PC-9 (cell line): ENCODE results near the gene NEDD9. TPM values are rescaled to one million over a fixed set of nuclear protein-coding genes. Genes with fewer than 3 reads are reported as not detected.

ENCODE experiments used
- BruUV-seq: library from RNA; stranded (reverse); fragments of 400-500 nt; replicated peaks from 2 replicates; lab custom pipeline; 2021; lab: Mats Ljungman, UMichigan
- CTCF ChIA-PET: fragments of 300-600 bp; sonication (Branson Sonifier 250); formaldehyde crosslinking; loops from one replicate; lab custom pipeline; 2022; ENCODE audit warnings: antibody characterized with exemption; lab: Charles Lee
- POLR2A ChIA-PET: fragments of 300-600 bp; sonication (Branson Sonifier 250); formaldehyde crosslinking; loops from one replicate; lab custom pipeline; 2022; ENCODE audit warnings: antibody characterized with exemption; ENCODE audit not compliant: unreplicated experiment; lab: Charles Lee
- DNase-seq, 2 experiments: peaks; one replicate each; pipeline versions ENCODE4 v3.0.0 to v3.0.0-alpha.2; 2015 to 2022; ENCODE audit warnings: mixed read lengths in 1 of 2
- H2AFZ ChIP-seq: fragments of 200-600 bp; sonication (generic); 2 replicates; pipeline ENCODE4 v1.8.1; 2017; ENCODE audit warnings: antibody characterized with exemption
- H3F3A ChIP-seq: fragments of 200-600 bp; sonication (generic); 2 replicates; pipeline ENCODE4 v1.8.1; 2017; ENCODE audit warnings: antibody characterized with exemption, mild to moderate bottlenecking, low read depth; ENCODE audit not compliant: insufficient read depth
- H3K27ac ChIP-seq: fragments of 200-600 bp; sonication (generic); 2 replicates; pipeline ENCODE4 v1.6.1; 2016; ENCODE audit warnings: mixed run types
- H3K27me3 ChIP-seq: fragments of 200-600 bp; sonication (generic); 2 replicates; pipeline ENCODE4 v1.6.1; 2016; ENCODE audit warnings: low read depth, mixed run types; ENCODE audit not compliant: insufficient read depth
- H3K36me3 ChIP-seq: fragments of 200-600 bp; sonication (generic); 2 replicates; pipeline ENCODE4 v1.6.1; 2016; ENCODE audit warnings: low read depth, mixed run types
- H3K4me1 ChIP-seq: fragments of 200-600 bp; sonication (generic); replicated peaks from 2 replicates; pipeline ENCODE4 v1.6.1; 2016; ENCODE audit warnings: mixed run types; ENCODE audit not compliant: insufficient read depth
- H3K4me2 ChIP-seq: fragments of 200-600 bp; sonication (generic); 2 replicates; pipeline ENCODE4 v1.6.1; 2017; ENCODE audit warnings: mixed run types
- H3K4me3 ChIP-seq: fragments of 200-600 bp; sonication (generic); 2 replicates; pipeline ENCODE4 v1.6.1; 2016; ENCODE audit warnings: mixed run types
- H3K79me2 ChIP-seq: fragments of 200-600 bp; sonication (generic); 2 replicates; pipeline ENCODE4 v1.6.1; 2017; ENCODE audit warnings: low read depth, mixed run types
- H3K9me2 ChIP-seq: fragments of 200-600 bp; sonication (generic); 2 replicates; pipeline ENCODE4 v1.8.1; 2017; ENCODE audit warnings: mild to moderate bottlenecking; ENCODE audit not compliant: insufficient read depth
- H3K9me3 ChIP-seq: fragments of 200-600 bp; sonication (generic); 2 replicates; pipeline ENCODE4 v1.8.1; 2016; ENCODE audit warnings: low read depth; ENCODE audit not compliant: insufficient read depth
- H4K20me1 ChIP-seq: fragments of 200-600 bp; sonication (generic); 2 replicates; pipeline ENCODE4 v1.8.1; 2017; ENCODE audit not compliant: insufficient read depth
- EZH2 ChIP-seq: fragments of 200-600 bp; sonication (generic); IDR thresholded peaks from 2 replicates; pipeline ENCODE4 v1.8.0; 2017; ENCODE audit warnings: antibody characterized with exemption, low read depth
- intact Hi-C: fragments of 100-400 bp; cut with micrococcal nuclease; formaldehyde crosslinking; loops from one replicate; pipeline ENCODE4 v1.10.0; 2022; ENCODE audit not compliant: unreplicated experiment
- total RNA-seq: library from RNA; stranded (reverse); gene quantifications from 2 replicates; pipeline ENCODE4 v1.2.3, GENCODE V29; 2021
- TF ChIP-seq, protein P1 (sequence below): fragments of 200-600 bp; sonication (generic); conservative IDR thresholded peaks from 2 replicates; pipeline ENCODE4 v1.6.1; 2017; ENCODE audit warnings: mixed run types, antibody characterized with exemption, mild to moderate bottlenecking, moderate library complexity

The NEDD9 gene
- total RNA-seq, 1 experiment from 2014 or later, result 57.5 TPM

DNA sequence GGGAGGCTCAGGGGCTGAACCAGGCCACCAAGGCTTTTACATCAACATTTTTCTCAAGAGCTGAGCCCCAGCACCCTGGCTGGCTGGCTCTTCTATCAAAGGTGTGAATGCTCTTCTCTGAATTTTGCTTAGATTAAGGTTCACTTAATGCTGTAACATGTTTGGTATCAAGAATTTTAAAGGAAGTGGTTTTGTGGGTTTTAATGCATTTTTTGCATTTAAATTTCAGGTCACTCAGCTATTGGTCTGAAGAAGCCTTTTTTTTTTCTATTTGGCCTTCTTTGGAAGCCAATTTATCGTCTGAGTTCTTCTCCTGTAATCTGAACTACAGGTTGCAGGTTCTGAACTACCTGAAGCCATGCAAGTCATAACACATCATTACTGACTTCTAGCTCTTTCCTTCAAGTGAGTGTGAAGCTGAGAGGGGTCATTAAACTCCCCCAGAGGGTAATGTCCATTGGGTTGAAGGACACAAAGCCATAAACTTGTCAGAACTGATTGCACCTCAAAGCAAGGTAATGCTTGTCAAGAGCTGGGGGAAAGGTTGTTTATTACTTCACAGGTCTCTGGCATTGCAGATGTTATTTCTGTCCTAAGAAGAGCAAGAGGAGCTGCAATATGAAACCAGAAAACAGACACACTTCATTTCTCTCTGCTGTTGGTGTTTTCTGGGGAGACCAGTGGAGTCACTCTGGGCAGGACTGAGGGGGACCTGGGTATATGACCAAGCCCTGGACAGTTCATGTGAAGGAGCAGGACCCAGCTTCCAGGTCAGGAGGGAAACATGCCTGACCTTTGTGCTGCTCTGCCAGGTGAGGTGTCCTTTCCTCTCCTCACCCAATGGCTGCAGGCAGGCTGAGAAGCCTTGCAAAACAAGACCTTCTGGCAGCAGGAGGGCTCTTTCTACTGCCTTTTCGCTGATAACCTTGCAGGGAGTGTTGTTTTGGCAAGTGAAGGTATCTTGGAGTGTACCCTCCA lies 26.1 kb upstream of the NEDD9 start:
- no peaks in the 10 kb centered on the region for H3K79me2 ChIP-seq
- peak overlapping the region; percentile 65 for H3K4me2 ChIP-seq
- peak overlapping the region; percentile 8; the same call in 1 of the 2 replicates for H3K4me3 ChIP-seq
- CTCF ChIA-PET, result interaction anchor here (0.8 kb wide), 1 partner anchor 20 kb away, joined by 3 read pairs; no protein-coding TSS in a partner anchor
- intact Hi-C loops, result no loop called here
- no peaks in the 10 kb centered on the region for H3K27me3 ChIP-seq
- POLR2A ChIA-PET, result interaction anchor here (0.6 to 1.4 kb wide), 2 partner anchors 26 to 60 kb away, joined by 8 to 22 read pairs; partner anchors contain the start of gene NEDD9
- no peak overlapping the region for H2AFZ ChIP-seq
- no TSS peak for BruUV-seq
- H3K9me2 ChIP-seq, result no peaks in the 10 kb centered on the region
- H3K36me3 ChIP-seq, result no peaks in the 10 kb centered on the region
- DNase-seq, result peak in 1 of 2 experiments; percentile 58
- peaks cover 15% of the 10 kb centered on the region for H3F3A ChIP-seq
- H3K4me1 ChIP-seq, result peaks cover 37% of the 10 kb centered on the region
- no peaks in the 10 kb centered on the region for H3K9me3 ChIP-seq
- no peaks in the 10 kb centered on the region for H4K20me1 ChIP-seq
- H3K27ac ChIP-seq, result peak overlapping the region; percentile 62
- TF ChIP-seq, protein P1, sequence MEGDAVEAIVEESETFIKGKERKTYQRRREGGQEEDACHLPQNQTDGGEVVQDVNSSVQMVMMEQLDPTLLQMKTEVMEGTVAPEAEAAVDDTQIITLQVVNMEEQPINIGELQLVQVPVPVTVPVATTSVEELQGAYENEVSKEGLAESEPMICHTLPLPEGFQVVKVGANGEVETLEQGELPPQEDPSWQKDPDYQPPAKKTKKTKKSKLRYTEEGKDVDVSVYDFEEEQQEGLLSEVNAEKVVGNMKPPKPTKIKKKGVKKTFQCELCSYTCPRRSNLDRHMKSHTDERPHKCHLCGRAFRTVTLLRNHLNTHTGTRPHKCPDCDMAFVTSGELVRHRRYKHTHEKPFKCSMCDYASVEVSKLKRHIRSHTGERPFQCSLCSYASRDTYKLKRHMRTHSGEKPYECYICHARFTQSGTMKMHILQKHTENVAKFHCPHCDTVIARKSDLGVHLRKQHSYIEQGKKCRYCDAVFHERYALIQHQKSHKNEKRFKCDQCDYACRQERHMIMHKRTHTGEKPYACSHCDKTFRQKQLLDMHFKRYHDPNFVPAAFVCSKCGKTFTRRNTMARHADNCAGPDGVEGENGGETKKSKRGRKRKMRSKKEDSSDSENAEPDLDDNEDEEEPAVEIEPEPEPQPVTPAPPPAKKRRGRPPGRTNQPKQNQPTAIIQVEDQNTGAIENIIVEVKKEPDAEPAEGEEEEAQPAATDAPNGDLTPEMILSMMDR, result no peak
- no peak for TF ChIP-seq EZH2

DNA sequence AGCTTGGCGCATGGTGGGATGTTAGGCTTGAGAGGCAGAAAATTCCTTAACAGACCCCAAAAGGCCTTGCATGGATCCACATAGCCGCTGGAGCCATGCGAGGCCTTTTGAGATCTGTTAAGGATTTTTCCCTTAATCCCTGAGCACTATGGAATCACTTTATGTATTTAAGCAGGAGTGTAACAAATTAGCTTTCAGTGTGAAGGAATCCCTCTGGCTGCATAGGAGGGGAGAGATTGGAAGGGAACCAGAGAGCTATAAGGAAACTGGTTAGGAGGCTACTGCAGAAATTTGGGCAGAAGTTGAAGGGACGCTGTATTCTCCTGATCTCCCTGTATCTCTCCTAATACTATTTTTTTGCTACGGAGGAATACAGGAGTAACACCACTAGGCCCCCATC lies 23.1 kb upstream of the NEDD9 start:
- Histone ChIP-seq H3K79me2 (no peaks in the 10 kb centered on the region), H3F3A (peaks cover 15% of the 10 kb centered on the region), H3K4me2 (no peak overlapping the region), H4K20me1 (no peaks in the 10 kb centered on the region), H3K27me3 (no peaks in the 10 kb centered on the region), H3K9me2 (no peaks in the 10 kb centered on the region), H3K36me3 (no peaks in the 10 kb centered on the region), H3K27ac (no peak overlapping the region), H3K9me3 (no peaks in the 10 kb centered on the region), H3K4me1 (peaks cover 51% of the 10 kb centered on the region), H3K4me3 (no peak overlapping the region), H2AFZ (no peak overlapping the region)
- BruUV-seq, result no TSS peak
- intact Hi-C loops, result no loop called here
- ChIA-PET CTCF (no interaction called here), POLR2A (no interaction called here)
- no peak for TF ChIP-seq EZH2
- TF ChIP-seq, protein P1, result no peak
- DNase-seq, result no peak

DNA sequence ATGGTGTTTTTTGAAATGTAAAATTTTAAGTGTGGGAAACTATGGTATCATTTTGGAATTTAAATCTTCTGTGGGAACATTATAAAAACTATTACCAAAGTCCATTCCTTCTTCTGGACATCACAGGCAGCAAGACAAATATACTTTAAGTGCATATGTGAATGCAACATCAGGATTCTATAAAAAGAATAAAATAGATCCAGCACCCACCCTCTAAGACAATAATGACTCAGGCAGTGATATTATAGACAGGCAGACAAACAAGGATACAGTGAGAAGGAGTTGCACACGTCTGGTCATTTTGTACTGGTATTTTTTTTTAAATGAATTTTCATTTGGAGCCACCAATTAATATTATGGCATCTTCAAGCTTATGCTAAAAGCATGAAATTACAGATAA lies 21.1 kb upstream of the NEDD9 start:
- Histone ChIP-seq H3K27me3 (no peaks in the 10 kb centered on the region), H3F3A (peaks cover 4% of the 10 kb centered on the region; the same call in 1 of the 2 replicates), H3K4me3 (no peak overlapping the region), H3K4me2 (peak overlapping the region; percentile 16; the same call in 1 of the 2 replicates), H4K20me1 (no peaks in the 10 kb centered on the region), H3K27ac (no peak overlapping the region), H3K36me3 (no peaks in the 10 kb centered on the region), H3K4me1 (peaks cover 35% of the 10 kb centered on the region), H3K9me2 (no peaks in the 10 kb centered on the region), H2AFZ (no peak overlapping the region), H3K9me3 (no peaks in the 10 kb centered on the region), H3K79me2 (no peaks in the 10 kb centered on the region)
- DNase-seq, result peak in 1 of 2 experiments; percentile 55
- no TSS peak for BruUV-seq
- TF ChIP-seq, protein P1, result no peak
- no peak for TF ChIP-seq EZH2
- ChIA-PET CTCF (interaction anchor here (0.6 kb wide), 1 partner anchor 22 kb away, joined by 12 read pairs; no protein-coding TSS in a partner anchor), POLR2A (no interaction called here)
- intact Hi-C loops, result no loop called here
